NCI-H128 (cell line): ENCODE measurements around the gene CHRNA3.
A peak's percentile ranks its signal among the peaks of the same experiment; 100 is the strongest.
"Not testable (repeated sequence)": the region's sequence is repeated elsewhere in the genome, so short reads cannot be mapped to it uniquely, and the experiment has no call there.

ENCODE experiments used
- DNase-seq: peaks from one replicate; lab custom pipeline; 2025; ENCODE audit not compliant: unreplicated experiment; lab: John Stamatoyannopoulos, UW

The CHRNA3 gene

GRCh38 chr15:78565097-78565950, 55.5 kb downstream of the CHRNA3 start, which contains the start of gene CHRNA5:
TSS of gene CHRNA5 (plus strand) at chr15:78565520. CDS start at chr15:78565720, 200 bp downstream.
- peak; percentile 67 for DNase-seq

- no peak for DNase-seq
Observed at GRCh38 chr15:78564743-78565096, 56.1 kb downstream of the CHRNA3 start.

- DNase-seq, result no peak
Observed at GRCh38 chr15:78563092-78563491, 57.7 kb downstream of the CHRNA3 start.

GRCh38 chr15:78561490-78561889, 59.3 kb downstream of the CHRNA3 start:
- no peak for DNase-seq

- DNase-seq, result not testable (repeated sequence)
Observed at GRCh38 chr15:78560201-78560600, 60.6 kb downstream of the CHRNA3 start.

GRCh38 chr15:78552597-78552996, 68.2 kb downstream of the CHRNA3 start:
- DNase-seq, result no peak

- no peak for DNase-seq
Observed at GRCh38 chr15:78551902-78552301, 68.9 kb downstream of the CHRNA3 start.

GRCh38 chr15:78550815-78551214, 70.0 kb downstream of the CHRNA3 start:
- DNase-seq, result no peak

- no peak for DNase-seq
Observed at GRCh38 chr15:78550194-78550593, 70.6 kb downstream of the CHRNA3 start.
